ENCODE measurements around the gene MAD2L1BP. TPM values are rescaled to one million over a fixed set of nuclear protein-coding genes. Genes with fewer than 3 reads are reported as not detected.

Gene MAD2L1BP
- total and polyA plus RNA-seq, 2 of the 13 experiments (the other 11 are each of a cell fraction or from before 2014, with no cell fraction given): 54.2 to 55.5 TPM

- TF ChIP-seq, protein P1, sequence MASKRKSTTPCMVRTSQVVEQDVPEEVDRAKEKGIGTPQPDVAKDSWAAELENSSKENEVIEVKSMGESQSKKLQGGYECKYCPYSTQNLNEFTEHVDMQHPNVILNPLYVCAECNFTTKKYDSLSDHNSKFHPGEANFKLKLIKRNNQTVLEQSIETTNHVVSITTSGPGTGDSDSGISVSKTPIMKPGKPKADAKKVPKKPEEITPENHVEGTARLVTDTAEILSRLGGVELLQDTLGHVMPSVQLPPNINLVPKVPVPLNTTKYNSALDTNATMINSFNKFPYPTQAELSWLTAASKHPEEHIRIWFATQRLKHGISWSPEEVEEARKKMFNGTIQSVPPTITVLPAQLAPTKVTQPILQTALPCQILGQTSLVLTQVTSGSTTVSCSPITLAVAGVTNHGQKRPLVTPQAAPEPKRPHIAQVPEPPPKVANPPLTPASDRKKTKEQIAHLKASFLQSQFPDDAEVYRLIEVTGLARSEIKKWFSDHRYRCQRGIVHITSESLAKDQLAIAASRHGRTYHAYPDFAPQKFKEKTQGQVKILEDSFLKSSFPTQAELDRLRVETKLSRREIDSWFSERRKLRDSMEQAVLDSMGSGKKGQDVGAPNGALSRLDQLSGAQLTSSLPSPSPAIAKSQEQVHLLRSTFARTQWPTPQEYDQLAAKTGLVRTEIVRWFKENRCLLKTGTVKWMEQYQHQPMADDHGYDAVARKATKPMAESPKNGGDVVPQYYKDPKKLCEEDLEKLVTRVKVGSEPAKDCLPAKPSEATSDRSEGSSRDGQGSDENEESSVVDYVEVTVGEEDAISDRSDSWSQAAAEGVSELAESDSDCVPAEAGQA (IDR thresholded peaks at IDR 0.05; ENCODE audit: low read depth): no peak
- TF ChIP-seq, protein P1 (CRISPR knock-in tag; IDR thresholded peaks at IDR 0.05; ENCODE audit: borderline replicate concordance): no peak
- no peak for TF ChIP-seq SNAPC2 (CRISPR knock-in tag; IDR thresholded peaks at IDR 0.05)
- TF ChIP-seq, protein P2, sequence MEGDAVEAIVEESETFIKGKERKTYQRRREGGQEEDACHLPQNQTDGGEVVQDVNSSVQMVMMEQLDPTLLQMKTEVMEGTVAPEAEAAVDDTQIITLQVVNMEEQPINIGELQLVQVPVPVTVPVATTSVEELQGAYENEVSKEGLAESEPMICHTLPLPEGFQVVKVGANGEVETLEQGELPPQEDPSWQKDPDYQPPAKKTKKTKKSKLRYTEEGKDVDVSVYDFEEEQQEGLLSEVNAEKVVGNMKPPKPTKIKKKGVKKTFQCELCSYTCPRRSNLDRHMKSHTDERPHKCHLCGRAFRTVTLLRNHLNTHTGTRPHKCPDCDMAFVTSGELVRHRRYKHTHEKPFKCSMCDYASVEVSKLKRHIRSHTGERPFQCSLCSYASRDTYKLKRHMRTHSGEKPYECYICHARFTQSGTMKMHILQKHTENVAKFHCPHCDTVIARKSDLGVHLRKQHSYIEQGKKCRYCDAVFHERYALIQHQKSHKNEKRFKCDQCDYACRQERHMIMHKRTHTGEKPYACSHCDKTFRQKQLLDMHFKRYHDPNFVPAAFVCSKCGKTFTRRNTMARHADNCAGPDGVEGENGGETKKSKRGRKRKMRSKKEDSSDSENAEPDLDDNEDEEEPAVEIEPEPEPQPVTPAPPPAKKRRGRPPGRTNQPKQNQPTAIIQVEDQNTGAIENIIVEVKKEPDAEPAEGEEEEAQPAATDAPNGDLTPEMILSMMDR (CRISPR knock-in tag; IDR thresholded peaks at IDR 0.05): no peak
- TF ChIP-seq ESRRA (CRISPR knock-in tag; IDR thresholded peaks at IDR 0.05; ENCODE audit: low read depth): no peak
- TF ChIP-seq ZNF678 (CRISPR knock-in tag; IDR thresholded peaks at IDR 0.05): no peak
- TF ChIP-seq ZNF782 (CRISPR knock-in tag; IDR thresholded peaks at IDR 0.05; ENCODE audit: borderline replicate concordance): no peak
- no peak for TF ChIP-seq NFKB2 (CRISPR knock-in tag; IDR thresholded peaks at IDR 0.05; ENCODE audit: borderline replicate concordance)
- TF ChIP-seq, protein P3, sequence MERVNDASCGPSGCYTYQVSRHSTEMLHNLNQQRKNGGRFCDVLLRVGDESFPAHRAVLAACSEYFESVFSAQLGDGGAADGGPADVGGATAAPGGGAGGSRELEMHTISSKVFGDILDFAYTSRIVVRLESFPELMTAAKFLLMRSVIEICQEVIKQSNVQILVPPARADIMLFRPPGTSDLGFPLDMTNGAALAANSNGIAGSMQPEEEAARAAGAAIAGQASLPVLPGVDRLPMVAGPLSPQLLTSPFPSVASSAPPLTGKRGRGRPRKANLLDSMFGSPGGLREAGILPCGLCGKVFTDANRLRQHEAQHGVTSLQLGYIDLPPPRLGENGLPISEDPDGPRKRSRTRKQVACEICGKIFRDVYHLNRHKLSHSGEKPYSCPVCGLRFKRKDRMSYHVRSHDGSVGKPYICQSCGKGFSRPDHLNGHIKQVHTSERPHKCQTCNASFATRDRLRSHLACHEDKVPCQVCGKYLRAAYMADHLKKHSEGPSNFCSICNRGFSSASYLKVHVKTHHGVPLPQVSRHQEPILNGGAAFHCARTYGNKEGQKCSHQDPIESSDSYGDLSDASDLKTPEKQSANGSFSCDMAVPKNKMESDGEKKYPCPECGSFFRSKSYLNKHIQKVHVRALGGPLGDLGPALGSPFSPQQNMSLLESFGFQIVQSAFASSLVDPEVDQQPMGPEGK (CRISPR knock-in tag; IDR thresholded peaks at IDR 0.05): no peak
These were observed 41.7 kb upstream of the MAD2L1BP start (continued) for GRCh38 chr6:43593938-43594337.
